Activated B cell treated with CpG ODN at 0.5 μM for 24 hours (primary cell): ENCODE measurements around the gene SNAP29. TPM values are rescaled to one million over a fixed set of nuclear protein-coding genes. Genes with fewer than 3 reads are reported as not detected.

Experiments used
- ATAC-seq: fragments of 200-7000 bp; cut with Tn5 transposase; one replicate; pipeline ENCODE4 v1.10.0; 2021; ENCODE audit warnings: low read depth, mild to moderate bottlenecking, moderate library complexity
- CTCF ChIA-PET: fragments of 350-600 bp; sonication (Branson Sonifier 250); formaldehyde crosslinking; loops from one replicate; lab custom pipeline; 2021; ENCODE audit warnings: antibody characterized with exemption; lab: Charles Lee
- POLR2A ChIA-PET: fragments of 350-600 bp; sonication (Branson Sonifier 250); formaldehyde crosslinking; loops from one replicate; lab custom pipeline; 2021; ENCODE audit warnings: antibody characterized with exemption; lab: Charles Lee
- DNase-seq: peaks from one replicate; pipeline ENCODE4 v3.0.0; 2022
- H3K27ac Mint-ChIP-seq: one replicate; pipeline ENCODE4 v1.8.0; 2020; ENCODE audit warnings: mixed read lengths
- H3K27me3 Mint-ChIP-seq: one replicate; pipeline ENCODE4 v1.8.0; 2021; ENCODE audit warnings: mixed read lengths
- H3K36me3 Mint-ChIP-seq: one replicate; pipeline ENCODE4 v1.8.0; 2021; ENCODE audit warnings: low read depth, mixed read lengths
- H3K4me1 Mint-ChIP-seq: one replicate; pipeline ENCODE4 v1.8.0; 2021; ENCODE audit warnings: mixed read lengths
- H3K4me3 Mint-ChIP-seq: one replicate; pipeline ENCODE4 v1.8.0; 2020; ENCODE audit warnings: mild to moderate bottlenecking, mixed read lengths
- H3K9me3 Mint-ChIP-seq: one replicate; pipeline ENCODE4 v1.8.0; 2020; ENCODE audit warnings: mixed read lengths
- intact Hi-C: fragments of 100-400 bp; cut with micrococcal nuclease; formaldehyde crosslinking; loops from one replicate; pipeline ENCODE4 v1.15.1; 2024
- total RNA-seq: library from RNA; stranded (reverse); gene quantifications from 2 replicates; pipeline ENCODE4 v1.2.3, GENCODE V29; 2022
- TF ChIP-seq, protein P1 (sequence below): fragments of 200-600 bp; IDR thresholded peaks from one replicate; pipeline ENCODE4 v1.8.0; 2022; ENCODE audit warnings: antibody characterized with exemption, mild to moderate bottlenecking

SNAP29 gene
- total RNA-seq, 1 donor from 2014 or later: 22.1 TPM

DNA sequence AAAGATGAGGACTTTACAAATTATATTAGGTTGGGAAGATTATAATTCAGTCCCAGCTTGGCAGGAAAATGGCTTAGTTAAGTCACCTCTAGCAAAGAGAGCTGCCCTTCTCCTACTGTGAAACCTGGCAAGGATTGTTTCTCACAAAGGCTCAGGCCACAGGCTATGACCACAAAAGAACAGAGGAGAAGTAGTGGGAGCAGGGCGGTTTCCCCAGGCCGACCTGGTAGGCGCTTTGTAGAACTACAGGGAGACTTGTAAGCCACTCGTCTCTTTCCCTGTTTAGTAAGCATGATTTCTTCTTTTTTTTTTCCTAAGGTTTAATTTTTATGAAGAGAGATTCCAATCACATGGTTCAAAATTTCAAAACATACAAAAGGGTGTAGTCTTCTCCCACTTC lies 4.6 kb downstream of the SNAP29 start:
- intact Hi-C loops: no loop called here
- Mint-ChIP-seq H3K36me3 (peaks cover 32% of the 10 kb centered on the region), H3K27ac (no peak overlapping the region), H3K27me3 (no peaks in the 10 kb centered on the region), H3K9me3 (no peaks in the 10 kb centered on the region), H3K4me1 (peaks cover 22% of the 10 kb centered on the region), H3K4me3 (no peak overlapping the region)
- ChIA-PET POLR2A (no interaction called here), CTCF (no interaction called here)
- ATAC-seq (no peak), DNase-seq (no peak)
- TF ChIP-seq, protein P1, sequence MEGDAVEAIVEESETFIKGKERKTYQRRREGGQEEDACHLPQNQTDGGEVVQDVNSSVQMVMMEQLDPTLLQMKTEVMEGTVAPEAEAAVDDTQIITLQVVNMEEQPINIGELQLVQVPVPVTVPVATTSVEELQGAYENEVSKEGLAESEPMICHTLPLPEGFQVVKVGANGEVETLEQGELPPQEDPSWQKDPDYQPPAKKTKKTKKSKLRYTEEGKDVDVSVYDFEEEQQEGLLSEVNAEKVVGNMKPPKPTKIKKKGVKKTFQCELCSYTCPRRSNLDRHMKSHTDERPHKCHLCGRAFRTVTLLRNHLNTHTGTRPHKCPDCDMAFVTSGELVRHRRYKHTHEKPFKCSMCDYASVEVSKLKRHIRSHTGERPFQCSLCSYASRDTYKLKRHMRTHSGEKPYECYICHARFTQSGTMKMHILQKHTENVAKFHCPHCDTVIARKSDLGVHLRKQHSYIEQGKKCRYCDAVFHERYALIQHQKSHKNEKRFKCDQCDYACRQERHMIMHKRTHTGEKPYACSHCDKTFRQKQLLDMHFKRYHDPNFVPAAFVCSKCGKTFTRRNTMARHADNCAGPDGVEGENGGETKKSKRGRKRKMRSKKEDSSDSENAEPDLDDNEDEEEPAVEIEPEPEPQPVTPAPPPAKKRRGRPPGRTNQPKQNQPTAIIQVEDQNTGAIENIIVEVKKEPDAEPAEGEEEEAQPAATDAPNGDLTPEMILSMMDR: no peak

DNA sequence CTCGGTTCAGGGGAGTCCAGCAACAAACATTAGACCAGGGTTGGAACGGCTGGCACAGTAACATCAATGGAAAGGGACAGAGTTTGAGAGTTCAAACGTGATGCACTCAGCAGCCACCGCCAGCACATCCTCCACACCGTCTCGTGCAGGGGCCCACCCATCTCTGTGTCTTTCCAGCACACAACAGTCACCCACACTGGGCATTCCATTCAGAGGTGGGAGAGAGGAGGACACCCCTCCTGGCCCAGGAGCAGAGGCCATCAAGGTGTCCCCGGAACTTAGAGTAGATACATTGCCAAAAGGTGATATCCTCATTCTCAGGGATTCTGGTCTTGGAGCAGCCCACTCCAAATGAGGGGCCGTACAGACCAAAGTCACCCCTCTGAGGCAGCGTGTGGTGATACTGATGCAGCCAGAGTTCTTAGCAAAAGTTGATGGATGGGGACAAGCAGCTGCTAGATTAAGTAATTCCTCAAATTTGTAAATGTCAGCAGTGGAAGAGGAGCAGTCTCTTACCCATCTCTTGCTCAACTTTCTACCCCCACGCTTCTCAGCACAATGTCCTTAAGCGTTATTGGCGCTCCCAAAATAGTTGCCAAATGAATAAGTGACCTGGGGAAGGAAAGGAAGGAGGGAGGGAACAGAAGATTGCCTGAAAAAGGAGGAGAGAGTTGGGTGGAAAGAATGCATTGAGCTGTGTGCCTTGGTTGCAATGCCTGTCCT lies 5.5 kb downstream of the SNAP29 start:
- POLR2A ChIA-PET: no interaction called here
- Mint-ChIP-seq H3K27me3 (no peaks in the 10 kb centered on the region), H3K36me3 (peaks cover 40% of the 10 kb centered on the region), H3K4me3 (no peak overlapping the region), H3K27ac (no peak overlapping the region), H3K9me3 (no peaks in the 10 kb centered on the region), H3K4me1 (peaks cover 18% of the 10 kb centered on the region)
- ATAC-seq (no peak), DNase-seq (no peak)
- TF ChIP-seq, protein P1: no peak
- intact Hi-C loops: no loop called here
- CTCF ChIA-PET: no interaction called here

DNA sequence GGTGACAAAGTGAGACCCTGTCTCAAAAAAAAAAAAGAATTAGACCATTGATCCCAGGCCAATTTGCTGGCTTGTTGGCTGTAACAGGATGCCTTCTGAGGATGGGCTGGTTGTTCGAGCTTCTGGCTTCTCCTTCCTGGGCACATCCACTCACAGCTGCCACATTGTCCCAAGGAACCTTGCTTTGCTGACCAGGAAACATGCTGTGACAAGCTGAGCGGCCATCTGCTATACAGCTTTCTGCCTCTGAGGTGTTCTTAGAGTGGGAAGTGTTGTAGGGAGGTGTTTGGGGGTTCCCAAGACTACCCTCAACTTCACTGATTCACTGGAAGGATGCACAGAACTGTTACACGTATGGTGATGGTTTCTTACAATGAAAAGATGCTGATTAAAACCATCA lies 6.5 kb downstream of the SNAP29 start:
- Mint-ChIP-seq H3K4me3 (no peak overlapping the region), H3K36me3 (peaks cover 45% of the 10 kb centered on the region), H3K27me3 (no peaks in the 10 kb centered on the region), H3K4me1 (peaks cover 12% of the 10 kb centered on the region), H3K27ac (no peak overlapping the region), H3K9me3 (no peaks in the 10 kb centered on the region)
- TF ChIP-seq, protein P1: no peak
- DNase-seq: no peak
- ATAC-seq: no peak
- ChIA-PET CTCF (no interaction called here), POLR2A (interaction anchor here (0.6 kb wide), 1 partner anchor 1092 kb away, joined by 3 read pairs; no protein-coding TSS in a partner anchor)
- intact Hi-C loops: no loop called here

DNA sequence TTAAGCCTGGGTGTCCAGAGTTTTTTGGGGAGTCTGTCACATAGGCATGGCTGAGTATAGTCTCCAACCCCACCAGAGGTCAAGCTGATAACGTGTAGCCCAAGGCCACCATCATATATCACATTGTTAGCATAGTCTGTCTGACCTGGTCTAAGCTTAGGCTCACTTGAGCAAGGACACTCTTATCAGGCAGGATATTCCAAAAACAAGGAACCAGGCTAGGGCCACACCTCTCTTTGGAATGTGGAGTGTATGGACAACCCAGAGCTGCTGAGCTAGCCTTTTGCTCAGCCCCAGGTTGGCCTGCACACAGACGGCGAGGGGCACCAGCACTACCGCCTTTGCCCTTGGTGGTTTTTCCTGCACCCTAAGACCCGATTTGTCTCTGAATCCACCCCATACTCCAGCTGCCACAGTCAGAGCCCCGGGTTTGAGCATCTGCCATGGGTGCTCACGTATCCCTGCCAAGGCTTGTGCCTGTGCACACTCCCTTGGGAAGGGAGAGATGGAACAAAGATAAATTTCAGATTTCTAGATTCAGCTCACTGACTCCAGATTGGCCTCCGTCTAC lies 7.2 kb downstream of the SNAP29 start:
- CTCF ChIA-PET: interaction anchor here (0.6 kb wide), 1 partner anchor 354 kb away, joined by 4 read pairs; no protein-coding TSS in a partner anchor
- Mint-ChIP-seq H3K27me3 (no peaks in the 10 kb centered on the region), H3K4me3 (no peak overlapping the region), H3K36me3 (peaks cover 50% of the 10 kb centered on the region), H3K27ac (no peak overlapping the region), H3K4me1 (peaks cover 6% of the 10 kb centered on the region), H3K9me3 (no peaks in the 10 kb centered on the region)
- ATAC-seq (no peak), DNase-seq (no peak)
- TF ChIP-seq, protein P1: no peak
- POLR2A ChIA-PET: interaction anchor here (0.6 kb wide), 2 partner anchors 53 to 1093 kb away, joined by 3 to 5 read pairs; no protein-coding TSS in a partner anchor
- intact Hi-C loops: no loop called here

DNA sequence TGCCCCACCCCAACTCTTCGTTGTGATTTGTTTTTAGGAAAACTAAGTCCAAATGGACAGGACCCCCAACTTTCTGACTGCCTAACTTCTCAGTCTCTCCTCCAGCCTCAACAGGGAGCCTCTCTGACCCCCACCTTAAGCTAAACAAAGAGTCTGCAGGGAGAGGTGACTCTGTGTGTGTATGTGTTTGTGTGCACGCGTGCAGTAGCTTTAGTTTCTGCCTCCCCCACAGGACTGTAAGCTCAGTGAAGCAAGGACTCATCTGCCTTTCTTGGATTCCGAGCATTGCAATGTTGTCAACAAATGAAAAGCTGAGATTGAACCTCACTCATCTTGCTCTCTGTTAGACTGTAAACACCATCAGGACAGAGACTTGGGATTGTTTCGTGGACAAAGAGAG lies 7.9 kb downstream of the SNAP29 start:
- peaks cover 6% of the 10 kb centered on the region for H3K4me1 Mint-ChIP-seq
- ATAC-seq (no peak), DNase-seq (no peak)
- no peak overlapping the region for H3K27ac Mint-ChIP-seq
- ChIA-PET POLR2A (no interaction called here), CTCF (no interaction called here)
- no peaks in the 10 kb centered on the region for H3K27me3 Mint-ChIP-seq
- peaks cover 53% of the 10 kb centered on the region for H3K36me3 Mint-ChIP-seq
- H3K4me3 Mint-ChIP-seq: no peak overlapping the region
- intact Hi-C loops: no loop called here
- TF ChIP-seq, protein P1: no peak
- no peaks in the 10 kb centered on the region for H3K9me3 Mint-ChIP-seq
